ENCODE results near the gene CHN2.

DNA sequence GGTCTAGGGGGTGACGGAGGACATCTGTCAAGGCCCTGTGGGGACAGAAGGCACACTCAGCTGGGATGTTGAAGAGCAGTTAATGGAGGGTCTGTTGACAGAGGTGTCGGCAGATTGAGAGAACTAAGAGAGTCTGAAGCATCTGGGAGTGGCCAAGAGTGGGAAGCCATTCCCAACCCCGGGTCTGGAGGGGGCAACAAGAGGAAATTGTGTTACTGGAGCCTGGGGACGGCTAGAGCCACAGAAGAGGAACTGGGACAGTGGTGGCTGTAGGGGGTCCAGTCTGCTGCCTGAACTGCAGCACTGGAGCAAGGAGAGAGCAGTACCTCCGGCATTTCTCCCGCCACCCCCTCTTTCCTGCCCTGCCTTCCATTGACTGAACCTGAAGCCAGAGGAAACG lies 136.6 kb downstream of the CHN2 start:
- TF ChIP-seq TAF1 (IDR thresholded peaks at IDR 0.05; ENCODE audit: low read depth, low read length) (no peak), PAX5 (IDR thresholded peaks at IDR 0.05; ENCODE audit: insufficient read depth, low read length, severe bottlenecking) (no peak), POLR2A (IDR thresholded peaks at IDR 0.05; ENCODE audit: low read depth, low read length) (no peak), POLR2AphosphoS5 (IDR thresholded peaks at IDR 0.05; ENCODE audit: low read depth, low read length) (no peak), POU2F2 (IDR thresholded peaks at IDR 0.05; ENCODE audit: low read depth, low read length) (no peak)
